Cardiac muscle cell (in vitro differentiated cells and primary cell): ENCODE data around the gene YBEY. TPM values are rescaled to one million over a fixed set of nuclear protein-coding genes. Genes with fewer than 3 reads are reported as not detected.

Source experiments
- DNase-seq, 2 donors: peaks; one replicate each; pipeline versions ENCODE4 v3.0.0 to v3.0.0-alpha.2; 2010 to 2017; ENCODE audit warnings: low read depth in 1 of 2, low spot score in 1 of 2
- H3K27ac ChIP-seq: fragments of 200-600 bp; sonication (generic); 2 replicates; pipeline ENCODE4 v1.5.1; 2016
- H3K27me3 ChIP-seq: fragments of 200-600 bp; sonication (generic); 2 replicates; pipeline ENCODE4 v1.6.0; 2016; ENCODE audit warnings: control low read depth
- H3K36me3 ChIP-seq: fragments of 200-600 bp; sonication (generic); 2 replicates; pipeline ENCODE4 v1.5.1; 2016; ENCODE audit warnings: control low read depth
- H3K4me1 ChIP-seq: fragments of 200-600 bp; sonication (generic); 2 replicates; pipeline ENCODE4 v1.8.1; 2017; ENCODE audit warnings: low read depth, mild to moderate bottlenecking, mixed run types
- H3K4me3 ChIP-seq: fragments of 200-600 bp; sonication (generic); 2 replicates; pipeline ENCODE4 v1.5.1; 2016; ENCODE audit warnings: mild to moderate bottlenecking
- H3K9me3 ChIP-seq: fragments of 200-600 bp; sonication (generic); 2 replicates; pipeline ENCODE4 v1.5.1; 2017; ENCODE audit warnings: low read depth, mild to moderate bottlenecking, control low read depth
- CTCF ChIP-seq: IDR thresholded peaks from 2 replicates; pipeline ENCODE4 v1.5.1; 2012; ENCODE audit warnings: low read depth, mild to moderate bottlenecking, low read length
- polyA plus RNA-seq: library from polyadenylated mRNA; unstranded; fragments of >200 nt; fragmentation: Nextera tagmentation; extraction: Ambion mirVana; gene quantifications from 2 replicates; pipeline ENCODE4 v1.2.1, GENCODE V29; 2016
- total RNA-seq: library from RNA; depleted of rRNA; stranded (reverse); fragments of >200 nt; gene quantifications from 2 replicates; pipeline ENCODE4 v1.2.3, GENCODE V29; 2016

The YBEY gene
- total and polyA plus RNA-seq, 2 experiments from 2014 or later: 17.9 to 25.5 TPM

- DNase-seq: peak in 1 of 2 donors; percentile 6
- no peak for TF ChIP-seq CTCF
- H3K9me3 ChIP-seq: no peaks in the 10 kb centered on the region
- H3K27me3 ChIP-seq: no peaks in the 10 kb centered on the region
- H3K27ac ChIP-seq: no peak overlapping the region
- H3K4me1 ChIP-seq: peaks cover 7% of the 10 kb centered on the region
- no peak overlapping the region for H3K4me3 ChIP-seq
- no peaks in the 10 kb centered on the region for H3K36me3 ChIP-seq
These were observed 34.2 kb downstream of the YBEY start for GRCh38 chr21:46320331-46320801.

- Histone ChIP-seq H3K36me3 (no peaks in the 10 kb centered on the region), H3K27ac (peak overlapping the region; percentile 65), H3K9me3 (no peaks in the 10 kb centered on the region), H3K27me3 (no peaks in the 10 kb centered on the region), H3K4me1 (peaks cover 10% of the 10 kb centered on the region), H3K4me3 (peak overlapping the region; percentile 86)
- peak; percentile 21 to 45 for DNase-seq
- TF ChIP-seq CTCF: no peak
These were observed 36.4 kb downstream of the YBEY start for GRCh38 chr21:46322351-46323226.

- TF ChIP-seq CTCF: no peak
- Histone ChIP-seq H3K27me3 (no peaks in the 10 kb centered on the region), H3K4me1 (peaks cover 10% of the 10 kb centered on the region), H3K4me3 (peak overlapping the region; percentile 86), H3K9me3 (no peaks in the 10 kb centered on the region), H3K27ac (peak overlapping the region; percentile 65), H3K36me3 (no peaks in the 10 kb centered on the region)
- peak in 1 of 2 donors; percentile 28 for DNase-seq
These were observed 37.1 kb downstream of the YBEY start for GRCh38 chr21:46323227-46323709.

- Histone ChIP-seq H3K4me3 (peak within 1 kb of the TSS; percentile 86), H3K27me3 (no peaks in the 10 kb centered on the region), H3K4me1 (peaks cover 10% of the 10 kb centered on the region), H3K27ac (peak within 1 kb of the TSS; percentile 93), H3K36me3 (no peaks in the 10 kb centered on the region), H3K9me3 (no peaks in the 10 kb centered on the region)
- DNase-seq: peak; percentile 98 to 99
- no peak for TF ChIP-seq CTCF
These were observed 37.7 kb downstream of the YBEY start, which contains the start of the genes C21orf58 and PCNT for GRCh38 chr21:46323710-46324389. C21orf58 (minus strand) TSS chr21:46323870; CDS start chr21:46322738, 1,132 bp downstream. PCNT (plus strand) TSS chr21:46324156; CDS start chr21:46324229, 73 bp downstream.

GRCh38 chr21:46324390-46325072 is 38.4 kb downstream of the YBEY start:
- H3K36me3 ChIP-seq: peaks cover 2% of the 10 kb centered on the region
- H3K4me3 ChIP-seq: peak overlapping the region; percentile 86
- peak overlapping the region; percentile 93 for H3K27ac ChIP-seq
- no peaks in the 10 kb centered on the region for H3K9me3 ChIP-seq
- H3K27me3 ChIP-seq: no peaks in the 10 kb centered on the region
- peak; percentile 90 to 91 for DNase-seq
- TF ChIP-seq CTCF: peak; percentile 14
- H3K4me1 ChIP-seq: peaks cover 10% of the 10 kb centered on the region
